Measurements from ENCODE around the gene ASTN2.

- no peak for TF ChIP-seq CTCF (IDR thresholded peaks at IDR 0.05 in 8 of 11, conservative IDR thresholded peaks at IDR 0.05 in 3 of 11)
- no peak for TF ChIP-seq POLR2A (IDR thresholded peaks at IDR 0.05)
- no peak for TF ChIP-seq POLR2AphosphoS5 (IDR thresholded peaks at IDR 0.05)
Observed at GRCh38 chr9:117453737-117454136, 38.9 kb upstream of the ASTN2 start.

All from spleen (tissue), 7 donors.